Adrenal gland (tissue), 12 donors: Measurements from ENCODE around the gene SUPT7L. TPM values are rescaled to one million over a fixed set of nuclear protein-coding genes. Genes with fewer than 3 reads are reported as not detected.

Source experiments
- DNase-seq, 7 donors: peaks; one replicate each; pipeline ENCODE4 v3.0.0-alpha.2; 2019 to 2020
- H3K27ac ChIP-seq, 5 donors: fragments of 200-600 bp; sonication (generic) in 4 of 5; 1 replicate in 3 of 5; 2 replicates in 2 of 5; pipeline versions ENCODE4 v1.5.1 to v1.8.0; 2016 to 2020; ENCODE audit warnings: mild to moderate bottlenecking in 1 of 5
- H3K27me3 ChIP-seq: fragments of 200-600 bp; 2 replicates; pipeline ENCODE4 v1.8.0; 2021
- H3K36me3 ChIP-seq, 2 donors: fragments of 200-600 bp; replicated peaks in 1 of 2; 1 replicate in 1 of 2; 2 replicates in 1 of 2; pipeline versions ENCODE4 v1.5.1 to v1.8.0; 2018 to 2022
- H3K4me1 ChIP-seq, 2 donors: fragments of 200-600 bp; replicated peaks in 1 of 2; 1 replicate in 1 of 2; 2 replicates in 1 of 2; pipeline versions ENCODE4 v1.5.1 to v1.8.0; 2018 to 2021
- H3K4me3 ChIP-seq, 4 donors: fragments of 200-600 bp; sonication (generic) in 3 of 4; one replicate each; pipeline ENCODE4 v1.5.1; 2016 to 2018
- H3K9me3 ChIP-seq, 3 donors: fragments of 200-600 bp; sonication (generic) in 1 of 3; replicated peaks in 1 of 3; 1 replicate in 2 of 3; 2 replicates in 1 of 3; pipeline versions ENCODE4 v1.5.1 to v1.8.0; 2016 to 2021
- CTCF ChIP-seq, 6 experiments: fragments of 450-650 bp in 4 of 6; fragments of 200-600 bp in 2 of 6; sonication (generic) in 1 of 6; IDR thresholded peaks; 1 replicate in 5 of 6; 2 replicates in 1 of 6; pipeline versions ENCODE4 v1.5.1 to v1.8.0; 2016 to 2021; ENCODE audit warnings: antibody characterized with exemption in 6 of 6, mild to moderate bottlenecking in 2 of 6, moderate library complexity in 1 of 6
- POLR2A ChIP-seq, 2 donors: fragments of 450-650 bp; IDR thresholded peaks; one replicate each; pipeline ENCODE4 v1.6.1; 2017; ENCODE audit warnings: antibody characterized with exemption in 2 of 2, mild to moderate bottlenecking in 2 of 2, moderate library complexity in 1 of 2
- WGBS, 4 donors: extraction: QIAGEN DNeasy Blood & Tissue Kit in 2 of 4; methylation state at CpG; one replicate each; pipeline versions ENCODE4 v1.1.5 to v1.1.7; 2013 to 2017; 5-methylcytosine and 5-hydroxymethylcytosine counted together
- intact Hi-C, 2 donors: fragments of 100-400 bp; cut with DNase I; formaldehyde crosslinking; loops; one replicate each; pipeline versions ENCODE4 v1.14.1 to v1.15.0; 2022 to 2023
- polyA plus RNA-seq, 3 donors: library from polyadenylated mRNA; stranded (reverse); fragments of 200-250 nt in 2 of 3; fragments of 350-450 nt in 1 of 3; fragmentation: Illumina TruSeq in 1 of 3; extraction: RNeasy Lipid Tissue Mini Kit (QIAGEN cat#74804) in 1 of 3; gene quantifications; one replicate each; pipeline ENCODE4 v1.2.3, GENCODE V29; 2013 to 2014
- total RNA-seq, 9 donors: library from RNA; depleted of rRNA in 4 of 9; stranded (reverse); fragments of >200 nt in 4 of 9; fragments of 120-200 nt in 1 of 9; fragmentation: NEBNext Ultra II Directional in 1 of 9; extraction: Animal tissue kit (Norgen Biotek cat#: 25700) in 1 of 9; gene quantifications; one replicate each; pipeline versions ENCODE4 v1.1.0 to v1.2.4, GENCODE V29; 2013 to 2023
- donor health status: healthy with polysubstance abuse.
- donor health status: Bipolar disorder and iron deficiency.
- donor health status: DM: yes; HTN: yes; CAD: no.
- donor health status: DM: no; HTN: no; CAD: no.
- donor health status: DM: no; HTN: no; CAD: no.
- donor health status: DM: yes; HTN: yes; CAD: no.

The SUPT7L gene
- total and polyA plus RNA-seq, 12 donors = 16.6 to 51.4 (median 33.8) TPM

- no peak overlapping the region for H3K4me3 ChIP-seq
- TF ChIP-seq CTCF (IDR thresholded peaks at IDR 0.05) = no peak
- no peaks in the 10 kb centered on the region for H3K27me3 ChIP-seq
- peaks cover 12 to 24% of the 10 kb centered on the region in 2 donors for H3K4me1 ChIP-seq
- 90 to 95% (median 92%) methylated on average over 5 of the region's 5 CpGs for WGBS, 4 donors
- peak in 1 of 7 donors; percentile 38 for DNase-seq
- H3K9me3 ChIP-seq = no peaks in the 10 kb centered on the region
- no peak overlapping the region for H3K27ac ChIP-seq
- intact Hi-C loops = no loop called here
- no peaks in the 10 kb centered on the region for H3K36me3 ChIP-seq
These were observed 48.4 kb upstream of the SUPT7L start for GRCh38 chr2:27711804-27712203.

GRCh38 chr2:27710640-27711430 lies 47.4 kb upstream of the SUPT7L start:
- intact Hi-C loops = no loop called here
- Histone ChIP-seq H3K36me3 (no peaks in the 10 kb centered on the region), H3K27me3 (no peaks in the 10 kb centered on the region), H3K4me1 (peaks cover 21 to 34% of the 10 kb centered on the region in 2 donors), H3K27ac (no peak overlapping the region), H3K9me3 (no peaks in the 10 kb centered on the region), H3K4me3 (no peak overlapping the region)
- peak in 1 of 7 donors; percentile 47 for DNase-seq
- WGBS, 4 donors = 90 to 92% (median 91%) methylated on average over 7 to 8 of the region's 8 CpGs
- no peak for TF ChIP-seq CTCF (IDR thresholded peaks at IDR 0.05)
- TF ChIP-seq POLR2A (IDR thresholded peaks at IDR 0.05) = no peak

DNA sequence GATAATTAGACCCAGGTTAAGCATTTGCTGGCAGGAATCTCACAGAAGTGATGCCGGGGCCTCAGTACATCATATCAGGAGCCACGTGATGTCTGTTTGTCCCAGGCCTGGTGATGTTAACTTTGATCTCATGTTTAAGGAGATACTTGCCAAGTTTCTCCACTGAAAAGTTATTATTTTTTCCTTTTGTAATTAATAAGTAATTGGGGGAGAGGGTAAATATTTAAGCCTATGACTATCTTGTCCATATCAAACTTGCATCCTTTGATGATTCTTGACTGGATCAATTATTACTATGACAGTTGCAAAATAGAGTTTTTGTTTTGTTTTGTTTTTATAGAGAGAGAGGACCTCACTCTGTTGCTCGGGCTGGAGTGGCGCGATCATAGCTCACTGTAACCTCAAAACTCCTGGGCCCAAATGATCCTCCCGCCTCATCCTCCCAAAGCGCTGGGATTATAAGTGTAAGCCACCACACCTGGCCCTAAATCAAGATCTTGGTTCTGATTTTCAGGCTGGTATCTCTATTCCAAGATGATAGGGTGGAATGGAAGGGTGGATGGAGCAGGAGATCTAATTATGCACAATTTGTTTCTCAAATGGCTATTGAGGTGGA lies 46.7 kb upstream of the SUPT7L start:
- 90 to 94% (median 92%) methylated on average over 7 of the region's 7 CpGs for WGBS, 4 donors
- Histone ChIP-seq H3K27ac (no peak overlapping the region), H3K4me1 (peaks cover 21 to 37% of the 10 kb centered on the region in 2 donors), H3K27me3 (no peaks in the 10 kb centered on the region), H3K4me3 (no peak overlapping the region), H3K9me3 (no peaks in the 10 kb centered on the region), H3K36me3 (no peaks in the 10 kb centered on the region)
- TF ChIP-seq POLR2A (IDR thresholded peaks at IDR 0.05) (no peak), CTCF (IDR thresholded peaks at IDR 0.05) (no peak)
- DNase-seq = peak in 1 of 7 donors; percentile 31
- intact Hi-C loops = loop anchor here (10.0 kb wide), 2 partner anchors 685 to 695 kb away; partner anchors contain the start of gene FOSL2 (in 1 of the 2)

DNA sequence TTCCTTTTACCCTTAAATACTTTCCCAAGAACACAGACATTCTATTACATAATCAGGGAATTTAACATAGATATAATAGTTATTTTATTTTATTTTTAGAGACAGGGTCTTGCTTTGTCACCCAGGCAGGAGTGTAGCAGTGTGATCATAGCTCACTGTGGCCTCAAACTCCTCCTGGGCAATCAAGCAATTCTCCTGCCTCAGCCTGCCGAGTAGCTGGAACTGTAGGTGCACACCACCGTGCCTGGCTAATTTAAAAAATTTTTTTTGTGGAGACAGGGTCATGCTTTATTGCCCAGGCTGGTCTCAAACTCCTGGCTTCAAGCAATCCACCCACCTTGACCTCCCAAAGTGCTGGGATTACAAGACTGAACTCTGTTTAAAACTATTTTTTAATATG lies 45.9 kb upstream of the SUPT7L start:
- intact Hi-C loops = loop anchor here (10.0 kb wide), 2 partner anchors 685 to 695 kb away; partner anchors contain the start of gene FOSL2 (in 1 of the 2)
- peak in 1 of 7 donors; percentile 10 for DNase-seq
- TF ChIP-seq CTCF (IDR thresholded peaks at IDR 0.05) = no peak
- TF ChIP-seq POLR2A (IDR thresholded peaks at IDR 0.05) = no peak
- Histone ChIP-seq H3K4me3 (no peak overlapping the region), H3K4me1 (peaks cover 19 to 29% of the 10 kb centered on the region in 2 donors), H3K9me3 (no peaks in the 10 kb centered on the region), H3K36me3 (no peaks in the 10 kb centered on the region), H3K27me3 (no peaks in the 10 kb centered on the region), H3K27ac (no peak overlapping the region)
- 80 to 85% (median 83%) methylated on average over 2 of the region's 2 CpGs for WGBS, 4 donors
